T-cell (primary cell): ENCODE data around the gene DTNB. TPM values are rescaled to one million over a fixed set of nuclear protein-coding genes. Genes with fewer than 3 reads are reported as not detected.

Experiments used
- ATAC-seq, 4 experiments: fragments of 200-7000 bp in 3 of 4; fragments of 150-1000 bp in 1 of 4; cut with Tn5 transposase; replicated peaks in 1 of 4; 1 replicate in 3 of 4; 2 replicates in 1 of 4; pipeline ENCODE4 v1.10.0; 2021; ENCODE audit warnings: moderate library complexity in 3 of 4, mild to moderate bottlenecking in 2 of 4, moderate number of reproducible peaks in 1 of 4
- CTCF ChIA-PET, 2 donors: fragments of 300-600 bp; sonication (Branson Sonifier 250); formaldehyde crosslinking; loops; one replicate each; lab custom pipeline; 2022; ENCODE audit warnings: antibody characterized with exemption in 2 of 2; lab: Charles Lee
- POLR2A ChIA-PET, 2 donors: fragments of 300-600 bp; sonication (Branson Sonifier 250); formaldehyde crosslinking; loops; one replicate each; lab custom pipeline; 2022; ENCODE audit warnings: antibody characterized with exemption in 2 of 2; lab: Charles Lee
- DNase-seq, 35 experiments: peaks; one replicate each; pipeline versions ENCODE4 v3.0.0 to v3.0.0-alpha.2; 2013 to 2023
- H3K27ac ChIP-seq: one replicate; pipeline ENCODE4 v1.5.1; 2013; ENCODE audit warnings: low read length
- H3K27me3 ChIP-seq, 2 experiments: replicated peaks in 1 of 2; 1 replicate in 1 of 2; 2 replicates in 1 of 2; pipeline versions ENCODE4 v1.6.1 to v1.7.0; 2013; ENCODE audit warnings: low read length in 1 of 2, mixed read lengths in 1 of 2; ENCODE audit not compliant: control insufficient read depth in 2 of 2, insufficient read depth in 2 of 2; ENCODE audit errors: extremely low read depth in 1 of 2
- H3K36me3 ChIP-seq, 2 donors: 1 replicate in 1 of 2; 2 replicates in 1 of 2; pipeline versions ENCODE4 v1.6.1 to v1.7.0; 2013; ENCODE audit warnings: low read length in 1 of 2; ENCODE audit not compliant: control insufficient read depth in 2 of 2, insufficient read depth in 1 of 2; ENCODE audit errors: extremely low read depth in 1 of 2
- H3K4me1 ChIP-seq, 2 experiments: 1 replicate in 1 of 2; 2 replicates in 1 of 2; pipeline versions ENCODE4 v1.6.1 to v1.7.0; 2013; ENCODE audit warnings: low read length in 2 of 2, mixed read lengths in 1 of 2; ENCODE audit not compliant: insufficient read depth in 2 of 2, control insufficient read depth in 1 of 2; ENCODE audit errors: extremely low read depth in 1 of 2
- H3K4me3 ChIP-seq, 2 donors: 1 replicate in 1 of 2; 2 replicates in 1 of 2; pipeline versions ENCODE4 v1.5.1 to v1.7.0; 2013; ENCODE audit warnings: mild to moderate bottlenecking in 2 of 2, low read length in 1 of 2, moderate library complexity in 1 of 2; ENCODE audit not compliant: control insufficient read depth in 1 of 2; ENCODE audit errors: extremely low read depth in 1 of 2
- H3K9me3 ChIP-seq: 2 replicates; pipeline ENCODE4 v1.7.0; 2013
- H3K27ac Mint-ChIP-seq, 2 donors: one replicate each; pipeline ENCODE4 v1.8.0; 2020 to 2021; ENCODE audit warnings: mild to moderate bottlenecking in 2 of 2, mixed read lengths in 2 of 2
- H3K27me3 Mint-ChIP-seq, 2 donors: one replicate each; pipeline ENCODE4 v1.8.0; 2021 to 2022; ENCODE audit warnings: mixed read lengths in 2 of 2
- H3K36me3 Mint-ChIP-seq: one replicate; pipeline ENCODE4 v1.8.0; 2021; ENCODE audit warnings: mixed read lengths
- H3K4me1 Mint-ChIP-seq, 3 donors: one replicate each; pipeline ENCODE4 v1.8.0; 2020 to 2022; ENCODE audit warnings: mixed read lengths in 3 of 3, mild to moderate bottlenecking in 1 of 3
- H3K4me3 Mint-ChIP-seq, 3 donors: one replicate each; pipeline ENCODE4 v1.8.0; 2020 to 2022; ENCODE audit warnings: mild to moderate bottlenecking in 3 of 3, mixed read lengths in 3 of 3, moderate library complexity in 3 of 3
- H3K9me3 Mint-ChIP-seq, 3 donors: one replicate each; pipeline ENCODE4 v1.8.0; 2020 to 2022; ENCODE audit warnings: mixed read lengths in 3 of 3
- WGBS: methylation state at CpG from one replicate; pipeline ENCODE4 v1.1.5; 2013; ENCODE audit warnings: missing lambda C conversion rate; ENCODE audit not compliant: insufficient coverage; 5-methylcytosine and 5-hydroxymethylcytosine counted together
- total RNA-seq, 35 experiments: library from RNA in 6 of 35; stranded (reverse) in 6 of 35; fragments of 120-200 nt in 1 of 35; gene quantifications; one replicate each; pipeline versions ENCODE4 v1.2.1 to v1.2.4 and lab custom pipeline; 2013 to 2026

The DTNB gene
- total RNA-seq, 5 donors from 2014 or later (not counting 1 experiment from before 2014, with no cell fraction given), result 33.4 to 45.7 (median 39.6) TPM

GRCh38 chr2:25448808-25449207 lies 224.6 kb downstream of the DTNB start:
- H3K27ac ChIP-seq, result no peak overlapping the region
- peaks cover 0 to 4% (median 1%) of the 10 kb centered on the region in 3 donors for H3K4me1 Mint-ChIP-seq
- H3K27me3 ChIP-seq, result no peaks in the 10 kb centered on the region
- no peaks in the 10 kb centered on the region for H3K4me1 ChIP-seq
- ChIA-PET POLR2A (no interaction called here), CTCF (no interaction called here)
- no peaks in the 10 kb centered on the region for H3K9me3 ChIP-seq
- no peak overlapping the region for H3K4me3 Mint-ChIP-seq
- no peak overlapping the region for H3K4me3 ChIP-seq
- H3K36me3 ChIP-seq, result no peaks in the 10 kb centered on the region
- H3K9me3 Mint-ChIP-seq, result no peaks in the 10 kb centered on the region
- DNase-seq (no peak), ATAC-seq (no peak)
- no peak overlapping the region for H3K27ac Mint-ChIP-seq
- H3K36me3 Mint-ChIP-seq, result peaks cover 47% of the 10 kb centered on the region
- WGBS, result no CpG with 5 or more reads among the region's 6 CpGs
- H3K27me3 Mint-ChIP-seq, result no peaks in the 10 kb centered on the region

- Histone ChIP-seq H3K9me3 (no peaks in the 10 kb centered on the region), H3K27ac (no peak overlapping the region), H3K36me3 (no peaks in the 10 kb centered on the region), H3K27me3 (no peaks in the 10 kb centered on the region), H3K4me1 (no peaks in the 10 kb centered on the region), H3K4me3 (no peak overlapping the region)
- H3K9me3 Mint-ChIP-seq, result no peaks in the 10 kb centered on the region
- no peak for DNase-seq
- H3K4me3 Mint-ChIP-seq, result no peak overlapping the region
- no peak for ATAC-seq
- H3K36me3 Mint-ChIP-seq, result peaks cover 49% of the 10 kb centered on the region
- POLR2A ChIA-PET, result no interaction called here
- no peaks in the 10 kb centered on the region for H3K4me1 Mint-ChIP-seq
- H3K27me3 Mint-ChIP-seq, result no peaks in the 10 kb centered on the region
- no peak overlapping the region for H3K27ac Mint-ChIP-seq
- CTCF ChIA-PET, result no interaction called here
- no CpG with 5 or more reads among the region's 1 CpG for WGBS
These were observed 226.4 kb downstream of the DTNB start for GRCh38 chr2:25447018-25447417.

GRCh38 chr2:25446122-25446521 lies 227.3 kb downstream of the DTNB start:
- ATAC-seq (no peak), DNase-seq (no peak)
- H3K27me3 Mint-ChIP-seq, result no peaks in the 10 kb centered on the region
- no peaks in the 10 kb centered on the region for H3K4me1 Mint-ChIP-seq
- no peaks in the 10 kb centered on the region for H3K4me1 ChIP-seq
- peaks cover 42% of the 10 kb centered on the region for H3K36me3 Mint-ChIP-seq
- CTCF ChIA-PET, result no interaction called here
- H3K27ac Mint-ChIP-seq, result no peak overlapping the region
- no peak overlapping the region for H3K4me3 ChIP-seq
- no peak overlapping the region for H3K4me3 Mint-ChIP-seq
- no peak overlapping the region for H3K27ac ChIP-seq
- H3K27me3 ChIP-seq, result no peaks in the 10 kb centered on the region
- H3K9me3 Mint-ChIP-seq, result no peaks in the 10 kb centered on the region
- POLR2A ChIA-PET, result interaction anchor here in 1 of 2 donors (0.6 to 0.7 kb wide), 3 partner anchors 23 to 36 kb away, joined by 6 to 13 read pairs (median 8); no protein-coding TSS in a partner anchor
- 86% methylated on average over 1 of the region's 4 CpGs for WGBS
- no peaks in the 10 kb centered on the region for H3K36me3 ChIP-seq
- H3K9me3 ChIP-seq, result no peaks in the 10 kb centered on the region

- no peak overlapping the region for H3K27ac Mint-ChIP-seq
- ATAC-seq, result no peak
- H3K4me1 ChIP-seq, result no peaks in the 10 kb centered on the region
- H3K4me3 ChIP-seq, result no peak overlapping the region
- no peaks in the 10 kb centered on the region for H3K9me3 ChIP-seq
- no peak for DNase-seq
- no peaks in the 10 kb centered on the region for H3K27me3 ChIP-seq
- ChIA-PET POLR2A (interaction anchor here in 1 of 2 donors (0.6 kb wide), 1 partner anchor 37 kb away, joined by 6 read pairs; no protein-coding TSS in a partner anchor), CTCF (no interaction called here)
- H3K9me3 Mint-ChIP-seq, result no peaks in the 10 kb centered on the region
- no peaks in the 10 kb centered on the region for H3K4me1 Mint-ChIP-seq
- no peak overlapping the region for H3K27ac ChIP-seq
- H3K4me3 Mint-ChIP-seq, result no peak overlapping the region
- H3K27me3 Mint-ChIP-seq, result no peaks in the 10 kb centered on the region
- H3K36me3 Mint-ChIP-seq, result peaks cover 42% of the 10 kb centered on the region
- WGBS, result 97% methylated on average over 6 of the region's 8 CpGs
- H3K36me3 ChIP-seq, result no peaks in the 10 kb centered on the region
These were observed 227.9 kb downstream of the DTNB start for GRCh38 chr2:25445464-25445863.

GRCh38 chr2:25444608-25445270 lies 228.6 kb downstream of the DTNB start:
- no peak for ATAC-seq
- ChIA-PET POLR2A (no interaction called here), CTCF (no interaction called here)
- no peak for DNase-seq
- Histone ChIP-seq H3K27ac (no peak overlapping the region), H3K4me1 (no peaks in the 10 kb centered on the region), H3K9me3 (no peaks in the 10 kb centered on the region), H3K36me3 (no peaks in the 10 kb centered on the region), H3K27me3 (no peaks in the 10 kb centered on the region), H3K4me3 (no peak overlapping the region)
- WGBS, result no CpG with 5 or more reads among the region's 8 CpGs
- Mint-ChIP-seq H3K36me3 (peaks cover 36% of the 10 kb centered on the region), H3K9me3 (no peaks in the 10 kb centered on the region), H3K27ac (no peak overlapping the region), H3K4me1 (no peaks in the 10 kb centered on the region), H3K4me3 (no peak overlapping the region), H3K27me3 (no peaks in the 10 kb centered on the region)

- no peak overlapping the region for H3K4me3 Mint-ChIP-seq
These were observed 229.6 kb downstream of the DTNB start for GRCh38 chr2:25443766-25444165.

More at GRCh38 chr2:25443766-25444165, 229.6 kb downstream of the DTNB start:
- Mint-ChIP-seq H3K36me3 (peaks cover 33% of the 10 kb centered on the region), H3K9me3 (no peaks in the 10 kb centered on the region), H3K27me3 (no peaks in the 10 kb centered on the region), H3K27ac (no peak overlapping the region), H3K4me1 (no peaks in the 10 kb centered on the region)
- WGBS, result no CpG with 5 or more reads among the region's 3 CpGs
- no peaks in the 10 kb centered on the region for H3K36me3 ChIP-seq
- DNase-seq (no peak), ATAC-seq (no peak)
- ChIA-PET POLR2A (no interaction called here), CTCF (no interaction called here)
- no peaks in the 10 kb centered on the region for H3K9me3 ChIP-seq
- no peaks in the 10 kb centered on the region for H3K4me1 ChIP-seq
- no peak overlapping the region for H3K27ac ChIP-seq
- H3K27me3 ChIP-seq, result no peaks in the 10 kb centered on the region
- no peak overlapping the region for H3K4me3 ChIP-seq
